H9 (cell line): ENCODE results near the gene NKX1-2. TPM values are rescaled to one million over a fixed set of nuclear protein-coding genes. Genes with fewer than 3 reads are reported as not detected.

Experiments
- DNase-seq: peaks from one replicate; pipeline ENCODE4 v3.0.0-alpha.2; 2017
- H2AFZ ChIP-seq: one replicate; pipeline ENCODE4 v1.6.1; 2013; ENCODE audit warnings: mild to moderate bottlenecking, low read length, control low read depth, moderate library complexity
- H2AK5ac ChIP-seq: 2 replicates; pipeline ENCODE4 v1.6.1; 2013; ENCODE audit warnings: low read length, control low read depth, mixed read lengths; ENCODE audit not compliant: insufficient read length
- H2BK120ac ChIP-seq: one replicate; pipeline ENCODE4 v1.6.1; 2013; ENCODE audit warnings: low read depth, mild to moderate bottlenecking, low read length, control low read depth, inconsistent platforms; ENCODE audit not compliant: poor library complexity, severe bottlenecking
- H2BK12ac ChIP-seq: 2 replicates; pipeline ENCODE4 v1.6.1; 2013; ENCODE audit warnings: low read length, control low read depth, mixed read lengths, low read depth; ENCODE audit not compliant: insufficient read length
- H2BK15ac ChIP-seq: 2 replicates; pipeline ENCODE4 v1.6.1; 2013; ENCODE audit warnings: low read depth, low read length, control low read depth
- H2BK20ac ChIP-seq: one replicate; pipeline ENCODE4 v1.6.1; 2013; ENCODE audit warnings: low read depth, mild to moderate bottlenecking, low read length, control low read depth, inconsistent platforms; ENCODE audit not compliant: poor library complexity, severe bottlenecking
- H2BK5ac ChIP-seq: 2 replicates; pipeline ENCODE4 v1.6.1; 2013; ENCODE audit warnings: low read length, control low read depth, mixed read lengths; ENCODE audit not compliant: insufficient read length
- H3K14ac ChIP-seq: 2 replicates; pipeline ENCODE4 v1.6.1; 2013; ENCODE audit warnings: low read length, control low read depth; ENCODE audit not compliant: insufficient read depth
- H3K18ac ChIP-seq: 2 replicates; pipeline ENCODE4 v1.6.1; 2013; ENCODE audit warnings: low read depth, mild to moderate bottlenecking, mixed read lengths, low read length, control low read depth; ENCODE audit not compliant: insufficient read length
- H3K23ac ChIP-seq: 2 replicates; pipeline ENCODE4 v1.6.1; 2013; ENCODE audit warnings: low read length, control low read depth, mixed read lengths, low read depth; ENCODE audit not compliant: insufficient read length
- H3K23me2 ChIP-seq: 2 replicates; pipeline ENCODE4 v1.6.1; 2013; ENCODE audit warnings: low read depth, mild to moderate bottlenecking, mixed read lengths, low read length, control low read depth; ENCODE audit not compliant: insufficient read length, poor library complexity, severe bottlenecking
- H3K27ac ChIP-seq: 2 replicates; pipeline ENCODE4 v1.5.1; 2013; ENCODE audit warnings: low read length, control low read depth, mixed read lengths, low read depth; ENCODE audit not compliant: insufficient read length
- H3K27me3 ChIP-seq: 2 replicates; pipeline ENCODE4 v1.6.1; 2013; ENCODE audit warnings: low read length, control low read depth, inconsistent platforms; ENCODE audit not compliant: insufficient read depth
- H3K4ac ChIP-seq: 2 replicates; pipeline ENCODE4 v1.6.1; 2013; ENCODE audit warnings: low read depth, mild to moderate bottlenecking, control low read depth, inconsistent platforms, low read length, moderate library complexity
- H3K4me1 ChIP-seq: 2 replicates; pipeline ENCODE4 v1.6.1; 2013; ENCODE audit warnings: low read length, control low read depth, inconsistent platforms; ENCODE audit not compliant: insufficient read depth
- H3K4me2 ChIP-seq: 2 replicates; pipeline ENCODE4 v1.6.1; 2013; ENCODE audit warnings: low read length, control low read depth, mixed read lengths; ENCODE audit not compliant: insufficient read length, insufficient read depth
- H3K56ac ChIP-seq: 2 replicates; pipeline ENCODE4 v1.6.1; 2013; ENCODE audit warnings: low read depth, mild to moderate bottlenecking, mixed read lengths, low read length, control low read depth; ENCODE audit not compliant: insufficient read length
- H3K79me1 ChIP-seq: 2 replicates; pipeline ENCODE4 v1.6.1; 2013; ENCODE audit warnings: low read depth, mild to moderate bottlenecking, moderate library complexity, low read length, control low read depth, inconsistent platforms; ENCODE audit not compliant: insufficient read depth, poor library complexity, severe bottlenecking
- H3K79me2 ChIP-seq: 2 replicates; pipeline ENCODE4 v1.6.1; 2013; ENCODE audit warnings: low read length, control low read depth, inconsistent platforms; ENCODE audit not compliant: insufficient read depth
- H3K9ac ChIP-seq: 2 replicates; pipeline ENCODE4 v1.6.1; 2013; ENCODE audit warnings: low read length, control low read depth, mixed read lengths; ENCODE audit not compliant: insufficient read length; ENCODE audit errors: extremely low read depth
- H3K9me3 ChIP-seq: one replicate; pipeline ENCODE4 v1.6.1; 2013; ENCODE audit warnings: low read depth, low read length, inconsistent platforms; ENCODE audit not compliant: control insufficient read depth
- H3T11ph ChIP-seq: one replicate; pipeline ENCODE4 v1.6.1; 2013; ENCODE audit warnings: mild to moderate bottlenecking, low read length, control low read depth, inconsistent platforms
- H4K20me1 ChIP-seq: one replicate; pipeline ENCODE4 v1.6.1; 2013; ENCODE audit not compliant: control insufficient read depth, insufficient read length, insufficient read depth
- H4K5ac ChIP-seq: 2 replicates; pipeline ENCODE4 v1.6.1; 2013; ENCODE audit warnings: low read depth, mild to moderate bottlenecking, mixed read lengths, low read length, control low read depth; ENCODE audit not compliant: insufficient read length
- H4K8ac ChIP-seq: replicated peaks from 2 replicates; pipeline ENCODE4 v1.6.1; 2013; ENCODE audit warnings: low read length, control low read depth, mixed read lengths, low read depth; ENCODE audit not compliant: insufficient read length
- H4K91ac ChIP-seq: 2 replicates; pipeline ENCODE4 v1.6.1; 2013; ENCODE audit warnings: low read depth, mild to moderate bottlenecking, moderate library complexity, mixed read lengths, low read length, control low read depth; ENCODE audit not compliant: insufficient read length
- H3K27ac Mint-ChIP-seq, 3 experiments: 2 replicates in 2 of 3; 3 replicates in 1 of 3; pipeline ENCODE4 v1.8.0; 2020 to 2021; ENCODE audit warnings: mixed read lengths in 3 of 3, mild to moderate bottlenecking in 1 of 3, moderate library complexity in 1 of 3
- H3K27me3 Mint-ChIP-seq: 2 replicates; pipeline ENCODE4 v1.8.0; 2021; ENCODE audit warnings: low read depth, mild to moderate bottlenecking, moderate library complexity, mixed read lengths
- H3K36me3 Mint-ChIP-seq, 3 experiments: 2 replicates in 2 of 3; 3 replicates in 1 of 3; pipeline ENCODE4 v1.8.0; 2020 to 2021; ENCODE audit warnings: low read depth in 3 of 3, mixed read lengths in 3 of 3; ENCODE audit not compliant: insufficient read depth in 1 of 3
- H3K4me1 Mint-ChIP-seq, 2 experiments: 2 replicates each; pipeline ENCODE4 v1.8.0; 2020; ENCODE audit warnings: mixed read lengths in 2 of 2
- H3K4me3 Mint-ChIP-seq, 2 experiments: 2 replicates in 1 of 2; 3 replicates in 1 of 2; pipeline ENCODE4 v1.8.0; 2020 to 2021; ENCODE audit warnings: mild to moderate bottlenecking in 2 of 2, mixed read lengths in 2 of 2, moderate library complexity in 1 of 2
- H3K9me3 Mint-ChIP-seq, 2 experiments: 2 replicates in 1 of 2; 3 replicates in 1 of 2; pipeline ENCODE4 v1.8.0; 2020; ENCODE audit warnings: mild to moderate bottlenecking in 2 of 2, mixed read lengths in 2 of 2, moderate library complexity in 1 of 2
- WGBS: extraction: QIAGEN DNeasy Blood & Tissue Kit; methylation state at CpG from one replicate; pipeline ENCODE4 v1.1.7; 2013; ENCODE audit warnings: missing lambda C conversion rate, low lambda C conversion rate, mixed read lengths; ENCODE audit not compliant: insufficient read length; ENCODE audit errors: extremely low coverage; 5-methylcytosine and 5-hydroxymethylcytosine counted together
- total RNA-seq: library from RNA; stranded (reverse); gene quantifications from 2 replicates; pipeline ENCODE4 v1.2.1, GENCODE V29; 2021
- TF ChIP-seq, protein P1 (sequence below): fragments of 200-600 bp; sonication (generic); conservative IDR thresholded peaks from 3 replicates; pipeline ENCODE4 v1.8.0; 2021; ENCODE audit warnings: antibody characterized with exemption, mild to moderate bottlenecking

The NKX1-2 gene
- total RNA-seq, 1 experiment from 2014 or later, result 15.3 TPM

DNA sequence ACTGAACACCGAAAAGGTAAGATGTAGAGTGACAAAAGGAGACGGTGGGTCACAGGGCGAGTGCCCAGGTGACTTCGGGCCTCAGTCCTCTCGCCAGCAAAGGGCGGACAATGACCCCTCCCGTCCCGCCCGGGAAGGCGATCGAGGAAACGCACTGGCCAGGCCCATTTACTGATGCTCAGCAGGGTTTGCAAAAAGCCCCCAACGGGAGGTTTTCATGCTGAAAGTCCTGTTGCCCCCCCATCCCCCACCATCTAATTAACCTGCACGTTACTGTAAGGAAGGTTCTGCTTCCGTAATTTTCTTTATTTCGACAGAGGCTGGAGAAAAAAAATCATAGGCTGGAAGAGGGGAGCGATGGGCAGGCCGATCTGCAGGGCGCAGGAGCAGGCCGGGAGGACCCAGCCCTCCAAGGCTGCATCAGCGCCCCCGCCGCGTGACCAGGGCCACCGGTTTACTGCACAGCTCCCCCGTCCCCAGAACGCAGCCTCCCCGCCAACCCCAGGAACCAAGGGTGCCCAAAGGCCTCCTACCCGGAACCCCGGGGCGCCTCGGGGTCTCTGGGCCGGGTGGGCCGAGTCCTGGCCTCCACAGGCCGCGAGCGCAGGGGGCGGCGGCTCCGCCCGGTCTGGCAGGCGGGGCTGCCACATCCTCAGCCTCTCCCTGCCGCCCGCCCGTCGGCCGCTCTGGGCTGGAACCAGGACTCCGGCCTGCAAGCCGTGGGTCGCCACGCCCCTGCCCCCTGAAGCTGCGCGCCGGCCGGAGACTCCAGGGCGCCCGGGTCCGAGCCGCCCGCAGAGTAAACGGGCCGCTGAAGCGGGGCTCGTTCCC, 31.7 kb downstream of the NKX1-2 start:
- DNase-seq, result peak; percentile 54
- Histone ChIP-seq H3K4ac (no peak overlapping the region), H3K27me3 (no peaks in the 10 kb centered on the region; the same call in 1 of the 2 replicates), H3K14ac (no peak overlapping the region), H3K23me2 (peaks cover 9% of the 10 kb centered on the region), H2AK5ac (no peak overlapping the region), H3T11ph (no peak overlapping the region), H3K9me3 (no peaks in the 10 kb centered on the region), H2BK5ac (no peak overlapping the region), H4K5ac (no peak overlapping the region), H3K23ac (no peak overlapping the region), H3K27ac (no peak overlapping the region), H3K9ac (peak overlapping the region; percentile 15), H4K91ac (no peak overlapping the region), H2BK15ac (no peak overlapping the region), H2BK20ac (no peak overlapping the region), H4K20me1 (no peaks in the 10 kb centered on the region), H3K4me2 (peak overlapping the region; percentile 82), H3K79me2 (no peaks in the 10 kb centered on the region; the same call in 1 of the 2 replicates), H3K56ac (no peak overlapping the region), H4K8ac (no peak overlapping the region), H2BK12ac (no peak overlapping the region), H2AFZ (no peak overlapping the region), H3K4me1 (peaks cover 4% of the 10 kb centered on the region; the same call in 1 of the 2 replicates), H3K18ac (no peak overlapping the region), H2BK120ac (no peak overlapping the region), H3K79me1 (no peaks in the 10 kb centered on the region)
- WGBS, result no CpG with 5 or more reads among the region's 64 CpGs
- Mint-ChIP-seq H3K36me3 (no peaks in the 10 kb centered on the region; a peak in 1 of 7 replicates), H3K4me1 (peaks cover 24 to 28% of the 10 kb centered on the region in 2 experiments), H3K27me3 (peaks cover 34% of the 10 kb centered on the region), H3K27ac (peak overlapping the region in 1 of 3 experiments; percentile 62; a peak in 1 of 7 replicates), H3K9me3 (no peaks in the 10 kb centered on the region), H3K4me3 (peak overlapping the region; percentile 78 to 92)
- TF ChIP-seq, protein P1, sequence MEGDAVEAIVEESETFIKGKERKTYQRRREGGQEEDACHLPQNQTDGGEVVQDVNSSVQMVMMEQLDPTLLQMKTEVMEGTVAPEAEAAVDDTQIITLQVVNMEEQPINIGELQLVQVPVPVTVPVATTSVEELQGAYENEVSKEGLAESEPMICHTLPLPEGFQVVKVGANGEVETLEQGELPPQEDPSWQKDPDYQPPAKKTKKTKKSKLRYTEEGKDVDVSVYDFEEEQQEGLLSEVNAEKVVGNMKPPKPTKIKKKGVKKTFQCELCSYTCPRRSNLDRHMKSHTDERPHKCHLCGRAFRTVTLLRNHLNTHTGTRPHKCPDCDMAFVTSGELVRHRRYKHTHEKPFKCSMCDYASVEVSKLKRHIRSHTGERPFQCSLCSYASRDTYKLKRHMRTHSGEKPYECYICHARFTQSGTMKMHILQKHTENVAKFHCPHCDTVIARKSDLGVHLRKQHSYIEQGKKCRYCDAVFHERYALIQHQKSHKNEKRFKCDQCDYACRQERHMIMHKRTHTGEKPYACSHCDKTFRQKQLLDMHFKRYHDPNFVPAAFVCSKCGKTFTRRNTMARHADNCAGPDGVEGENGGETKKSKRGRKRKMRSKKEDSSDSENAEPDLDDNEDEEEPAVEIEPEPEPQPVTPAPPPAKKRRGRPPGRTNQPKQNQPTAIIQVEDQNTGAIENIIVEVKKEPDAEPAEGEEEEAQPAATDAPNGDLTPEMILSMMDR, result 0 out of 3 replicates have a peak, but pooled peaks have one; percentile 15
